Measurements from ENCODE around the gene SRD5A2. TPM values are rescaled to one million over a fixed set of nuclear protein-coding genes. Genes with fewer than 3 reads are reported as not detected.

The SRD5A2 gene
- total and polyA plus RNA-seq, 2 of the 4 experiments (the other 2 are of a cell fraction), result not detected

- H4K91ac ChIP-seq (ENCODE audit: insufficient read depth, low read depth, low read length), result no peak overlapping the region
- H3K27me3 ChIP-seq (ENCODE audit: control insufficient read depth, insufficient read depth, low read length), result peaks cover 5% of the 10 kb centered on the region
- ATAC-seq (ENCODE audit: low read depth), result no peak
- H2BK120ac ChIP-seq (ENCODE audit: low read depth, low read length), result no peak overlapping the region
- H2BK20ac ChIP-seq (ENCODE audit: low read depth, low read length), result no peak overlapping the region
- dilution Hi-C loops (cut with HindIII; ENCODE audit: low sequenced_read_pairs, unreplicated experiment) (no loop called here), intact Hi-C loops (cut with micrococcal nuclease) (no loop called here), in situ Hi-C loops (cut with MboI; ENCODE audit: low sequenced_read_pairs) (no loop called here)
- no CpG with 5 or more reads among the region's 7 CpGs for WGBS, 2 experiments (ENCODE audit: extremely low coverage in 2 of 2, insufficient read length in 1 of 2)
- BruUV-seq (replicated peaks), result no TSS peak
- H3K4me2 ChIP-seq (ENCODE audit: low read depth, low read length), result no peak overlapping the region
- no peak overlapping the region for H2AFZ ChIP-seq (replicated peaks; ENCODE audit: low read length, poor library complexity)
- H4K5ac ChIP-seq (ENCODE audit: low read depth, low read length), result no peak overlapping the region
- no peak overlapping the region for H2AK9ac ChIP-seq (replicated peaks; ENCODE audit: low read depth, low read length, poor library complexity)
- H3K14ac ChIP-seq (replicated peaks; ENCODE audit: low read depth, low read length), result no peak overlapping the region
- H4K8ac ChIP-seq (ENCODE audit: low read depth in 2 of 2, low read length in 2 of 2), result no peak overlapping the region
- H3K56ac ChIP-seq (ENCODE audit: extremely low read depth, insufficient read depth, low read length), result no peak overlapping the region
- DNase-seq, result no peak
- H2AK5ac ChIP-seq (ENCODE audit: low read depth, low read length), result no peak overlapping the region
- no peak overlapping the region for H3K27ac ChIP-seq (ENCODE audit: insufficient read depth, low read length)
- H3K18ac ChIP-seq (ENCODE audit: low read depth, low read length), result no peak overlapping the region
- H4K20me1 ChIP-seq (ENCODE audit: insufficient read depth, low read length), result no peaks in the 10 kb centered on the region
- H3K79me1 ChIP-seq (ENCODE audit: low read depth in 1 of 2, low read length in 2 of 2), result no peaks in the 10 kb centered on the region
- H3K36me3 ChIP-seq (ENCODE audit: control insufficient read depth, insufficient read depth, low read length), result no peaks in the 10 kb centered on the region
- POLR2A ChIA-PET (ENCODE audit: unreplicated experiment), result no interaction called here
- H3K23ac ChIP-seq (ENCODE audit: low read depth, low read length), result no peak overlapping the region
- no peak overlapping the region for H2BK15ac ChIP-seq (ENCODE audit: low read depth, low read length)
- no peaks in the 10 kb centered on the region for H3K9me1 ChIP-seq (ENCODE audit: insufficient read depth, low read length)
- no peak for TF ChIP-seq RFX5 (IDR thresholded peaks at IDR 0.05; ENCODE audit: low read depth, low read length)
- no peak for TF ChIP-seq ELK1 (IDR thresholded peaks at IDR 0.05; ENCODE audit: borderline replicate concordance, low read depth, low read length)
- TF ChIP-seq USF2 (IDR thresholded peaks at IDR 0.05; ENCODE audit: low read depth, low read length), result no peak
- TF ChIP-seq CEBPB (IDR thresholded peaks at IDR 0.05; ENCODE audit: low read depth, low read length), result no peak
- TF ChIP-seq MAFK (IDR thresholded peaks at IDR 0.05; ENCODE audit: low read depth, low read length), result no peak
- TF ChIP-seq RCOR1 (IDR thresholded peaks at IDR 0.05; ENCODE audit: insufficient replicate concordance, low read length), result no peak
- no peak for TF ChIP-seq POLR2A (IDR thresholded peaks at IDR 0.05; ENCODE audit: low read depth, low read length)
- no peak for TF ChIP-seq NFE2L2 (IDR thresholded peaks at IDR 0.05; ENCODE audit: low read depth, low read length)
- TF ChIP-seq CHD1 (IDR thresholded peaks at IDR 0.05; ENCODE audit: low read depth, low read length), result no peak
- TF ChIP-seq MXI1 (IDR thresholded peaks at IDR 0.05; ENCODE audit: borderline replicate concordance, low read depth, low read length), result no peak
- TF ChIP-seq SMC3 (IDR thresholded peaks at IDR 0.05; ENCODE audit: low read depth, low read length), result no peak
- TF ChIP-seq, protein P1, sequence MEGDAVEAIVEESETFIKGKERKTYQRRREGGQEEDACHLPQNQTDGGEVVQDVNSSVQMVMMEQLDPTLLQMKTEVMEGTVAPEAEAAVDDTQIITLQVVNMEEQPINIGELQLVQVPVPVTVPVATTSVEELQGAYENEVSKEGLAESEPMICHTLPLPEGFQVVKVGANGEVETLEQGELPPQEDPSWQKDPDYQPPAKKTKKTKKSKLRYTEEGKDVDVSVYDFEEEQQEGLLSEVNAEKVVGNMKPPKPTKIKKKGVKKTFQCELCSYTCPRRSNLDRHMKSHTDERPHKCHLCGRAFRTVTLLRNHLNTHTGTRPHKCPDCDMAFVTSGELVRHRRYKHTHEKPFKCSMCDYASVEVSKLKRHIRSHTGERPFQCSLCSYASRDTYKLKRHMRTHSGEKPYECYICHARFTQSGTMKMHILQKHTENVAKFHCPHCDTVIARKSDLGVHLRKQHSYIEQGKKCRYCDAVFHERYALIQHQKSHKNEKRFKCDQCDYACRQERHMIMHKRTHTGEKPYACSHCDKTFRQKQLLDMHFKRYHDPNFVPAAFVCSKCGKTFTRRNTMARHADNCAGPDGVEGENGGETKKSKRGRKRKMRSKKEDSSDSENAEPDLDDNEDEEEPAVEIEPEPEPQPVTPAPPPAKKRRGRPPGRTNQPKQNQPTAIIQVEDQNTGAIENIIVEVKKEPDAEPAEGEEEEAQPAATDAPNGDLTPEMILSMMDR (conservative IDR thresholded peaks at IDR 0.05; ENCODE audit: low read depth, low read length), result no peak
- TF ChIP-seq BHLHE40 (IDR thresholded peaks at IDR 0.05; ENCODE audit: low read depth, low read length), result no peak
- no peak for TF ChIP-seq FOS (IDR thresholded peaks at IDR 0.05; ENCODE audit: low read depth, low read length)
- no peak for TF ChIP-seq MAZ (IDR thresholded peaks at IDR 0.05; ENCODE audit: borderline replicate concordance, low read depth, low read length)
- TF ChIP-seq RAD21 (IDR thresholded peaks at IDR 0.05; ENCODE audit: low read length), result no peak
- H2BK5ac ChIP-seq (ENCODE audit: low read depth, low read length, poor library complexity, severe bottlenecking), result no peak overlapping the region
- CTCF ChIA-PET, result no interaction called here
- H3K9ac ChIP-seq (ENCODE audit: low read depth, low read length), result no peak overlapping the region
- no peak overlapping the region for H3K4ac ChIP-seq (ENCODE audit: low read depth, low read length)
- H3K4me1 ChIP-seq (ENCODE audit: control insufficient read depth, insufficient read depth, low read length), result no peaks in the 10 kb centered on the region
- no peaks in the 10 kb centered on the region for H3K9me3 ChIP-seq (ENCODE audit: control insufficient read depth, insufficient read depth, low read length)
- no peak overlapping the region for H3K4me3 ChIP-seq (ENCODE audit: insufficient read depth, low read depth, low read length)
These were observed 63.1 kb downstream of the SRD5A2 start for GRCh38 chr2:31517442-31518203.
